GM18907 (cell line): ENCODE results near the gene PGM2.

ENCODE experiments used
- ATAC-seq: cut with Tn5 transposase; IDR thresholded peaks from one replicate; pipeline ENCODE4 v1.9.1; 2021; ENCODE audit warnings: mild to moderate bottlenecking, moderate library complexity; ENCODE audit not compliant: unreplicated experiment

The PGM2 gene

GRCh38 chr4:37896206-37896860, 69.8 kb downstream of the PGM2 start:
- no peak for ATAC-seq

GRCh38 chr4:37902212-37902611, 75.7 kb downstream of the PGM2 start:
- no peak for ATAC-seq

GRCh38 chr4:37902738-37903693, 76.5 kb downstream of the PGM2 start:
- no peak for ATAC-seq

GRCh38 chr4:37903901-37904300, 77.4 kb downstream of the PGM2 start:
- ATAC-seq = no peak

GRCh38 chr4:37904824-37905223, 78.3 kb downstream of the PGM2 start:
- no peak for ATAC-seq

GRCh38 chr4:37905533-37906169, 79.2 kb downstream of the PGM2 start:
- no peak for ATAC-seq

- ATAC-seq = no peak
Measured at GRCh38 chr4:37908488-37909331, 82.2 kb downstream of the PGM2 start.

- no peak for ATAC-seq
Measured at GRCh38 chr4:37909332-37910090, 83.0 kb downstream of the PGM2 start.

GRCh38 chr4:37910091-37910486, 83.6 kb downstream of the PGM2 start:
- ATAC-seq = no peak
